HS-5 (cell line): ENCODE measurements around the gene JCAD.

Source experiments
- DNase-seq: peaks from one replicate; pipeline ENCODE4 v3.0.0-alpha.2; 2012; ENCODE audit warnings: low read depth

The JCAD gene

DNA sequence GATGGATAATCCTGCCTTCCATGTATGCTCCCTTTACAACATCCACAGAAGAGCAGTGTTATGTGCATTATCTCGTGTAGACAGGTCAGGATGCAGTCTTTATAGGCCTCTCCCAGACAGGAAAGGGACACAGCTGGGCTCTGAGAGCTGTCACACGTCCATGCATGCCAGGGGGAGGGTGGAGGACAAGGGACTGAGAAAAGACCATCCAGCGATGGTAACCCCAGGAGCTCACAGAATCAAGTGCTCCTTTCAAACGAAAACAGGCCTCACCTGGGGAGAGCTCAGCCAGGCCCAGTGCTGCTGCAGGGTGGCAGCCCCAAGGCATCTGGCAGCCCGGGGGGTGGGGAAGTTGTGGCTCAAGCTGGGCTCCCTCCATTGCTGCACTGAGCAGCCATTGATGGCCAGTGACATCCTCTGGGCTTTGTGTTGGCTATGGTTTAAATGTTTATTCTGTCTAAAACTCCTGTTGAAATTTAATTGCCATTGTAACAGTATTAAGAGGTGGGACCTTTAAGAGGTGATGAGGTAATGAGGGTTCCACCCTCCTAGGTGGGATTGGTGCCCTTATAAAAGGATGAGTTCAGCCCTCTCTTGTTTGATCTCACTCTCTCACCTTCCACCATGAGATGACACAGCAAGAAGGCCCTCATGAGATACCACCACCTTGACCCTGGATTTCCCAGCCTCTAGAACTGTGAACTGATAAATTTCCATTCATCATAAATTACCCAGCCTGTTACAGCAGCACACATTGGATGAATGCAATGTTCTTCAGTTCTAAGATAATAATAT is 15.7 kb downstream of the JCAD start:
- no peak for DNase-seq

- no peak for DNase-seq
Measured at GRCh38 chr10:30042820-30043219, 16.6 kb downstream of the JCAD start.

DNA sequence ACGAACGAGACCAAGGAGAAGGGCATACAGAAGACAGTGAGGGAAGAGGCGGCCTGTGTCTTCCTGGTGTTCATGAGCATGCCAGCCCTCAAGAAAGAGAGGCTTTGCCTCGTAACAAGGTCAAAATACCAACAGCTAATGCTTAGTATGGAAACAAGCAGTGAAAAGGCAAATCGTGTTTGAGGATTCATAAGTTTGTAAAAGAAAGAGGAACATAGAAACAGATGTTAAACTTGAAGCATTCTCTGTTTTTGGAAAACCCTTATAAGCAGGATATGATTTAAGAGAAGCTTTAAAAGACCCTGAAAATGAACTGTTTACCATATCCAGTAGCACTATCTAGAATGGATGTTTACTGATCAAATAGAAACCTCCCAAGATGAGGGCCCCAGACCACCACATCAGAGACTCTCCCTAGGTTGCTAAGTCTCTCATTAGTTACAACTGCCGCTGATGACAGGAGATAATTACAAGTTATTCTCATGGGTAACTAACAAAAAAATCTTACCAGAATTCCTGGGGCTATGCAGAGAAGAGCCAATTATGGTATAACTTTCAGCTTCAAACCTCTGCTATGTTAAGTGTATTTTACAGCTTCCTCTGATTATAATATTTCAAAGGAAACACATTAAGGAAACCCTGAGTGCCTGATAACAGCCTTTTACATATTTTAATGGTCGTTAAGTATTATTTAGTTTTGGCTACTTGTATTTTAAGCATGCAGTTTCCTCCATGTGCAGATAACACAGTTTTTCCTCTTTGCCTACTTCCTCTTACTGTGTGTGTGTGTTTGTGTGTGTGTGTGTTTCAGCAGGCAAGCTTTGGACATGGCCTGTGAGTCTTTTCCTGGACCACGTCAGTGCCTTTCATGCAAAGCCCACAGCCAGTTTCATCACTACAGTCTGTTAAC is 17.9 kb downstream of the JCAD start:
- DNase-seq, result no peak

- DNase-seq, result no peak
Measured at GRCh38 chr10:30040597-30040996, 18.8 kb downstream of the JCAD start.

GRCh38 chr10:30039988-30040387 is 19.4 kb downstream of the JCAD start:
- DNase-seq, result no peak

DNA sequence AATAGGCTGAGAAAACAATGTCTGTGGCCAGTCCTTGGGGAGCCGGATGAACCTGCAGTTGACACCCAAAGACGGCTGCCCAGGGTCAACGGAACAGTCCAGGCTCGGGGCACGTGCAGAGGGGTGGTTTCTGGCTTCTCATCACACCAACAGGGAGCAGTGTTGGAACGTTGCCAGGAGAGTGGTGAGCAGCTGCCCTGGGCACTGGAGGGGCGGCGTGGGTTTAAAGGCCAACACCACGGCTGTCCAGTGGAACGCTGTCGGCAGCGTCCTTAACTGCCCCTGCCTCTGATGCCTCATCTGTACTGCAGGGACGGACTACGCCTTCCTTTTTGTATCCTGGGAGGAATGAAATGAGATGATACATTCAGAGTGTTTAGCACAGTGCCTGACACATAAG is 19.8 kb downstream of the JCAD start:
- no peak for DNase-seq

DNA sequence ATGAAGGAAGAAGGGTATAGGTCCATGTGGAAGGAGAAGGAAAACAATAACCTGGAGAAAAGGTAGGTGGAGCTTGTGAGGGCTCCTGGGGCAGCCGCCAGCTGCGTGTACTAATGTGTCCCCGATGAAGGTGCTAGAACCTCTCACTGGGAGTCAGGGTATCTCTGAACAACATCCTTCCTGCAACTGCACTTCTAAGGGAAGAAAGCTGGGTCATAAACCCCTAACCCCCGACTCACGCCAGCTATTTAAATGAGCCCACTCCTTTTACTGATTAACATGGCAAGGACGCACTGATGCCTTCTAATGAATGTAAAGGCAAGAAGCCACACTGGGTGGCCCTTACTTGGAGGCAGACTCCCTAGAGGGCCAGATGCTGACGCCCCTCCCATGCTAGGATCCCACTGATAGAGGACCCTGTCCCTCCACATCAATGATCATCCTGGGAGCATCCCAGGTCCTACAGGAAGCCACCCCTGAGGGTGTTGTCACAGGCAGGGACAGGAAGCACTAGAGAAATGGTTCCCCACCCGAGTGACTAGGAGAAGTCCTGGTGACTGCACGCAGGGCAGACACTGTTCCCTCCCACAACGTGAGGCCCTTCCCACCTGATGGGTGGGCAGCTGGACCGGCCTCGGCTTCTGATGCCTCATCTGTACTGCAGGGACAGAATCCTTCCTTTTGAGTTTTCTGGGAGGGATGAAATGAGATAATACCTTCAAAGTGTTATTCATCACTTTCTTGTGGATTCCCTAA is 20.4 kb downstream of the JCAD start:
- no peak for DNase-seq

- no peak for DNase-seq
Measured at GRCh38 chr10:30037620-30038336, 21.6 kb downstream of the JCAD start.

GRCh38 chr10:30036811-30037210 is 22.6 kb downstream of the JCAD start:
- no peak for DNase-seq

GRCh38 chr10:30036341-30036740 is 23.0 kb downstream of the JCAD start:
- DNase-seq, result no peak

DNA sequence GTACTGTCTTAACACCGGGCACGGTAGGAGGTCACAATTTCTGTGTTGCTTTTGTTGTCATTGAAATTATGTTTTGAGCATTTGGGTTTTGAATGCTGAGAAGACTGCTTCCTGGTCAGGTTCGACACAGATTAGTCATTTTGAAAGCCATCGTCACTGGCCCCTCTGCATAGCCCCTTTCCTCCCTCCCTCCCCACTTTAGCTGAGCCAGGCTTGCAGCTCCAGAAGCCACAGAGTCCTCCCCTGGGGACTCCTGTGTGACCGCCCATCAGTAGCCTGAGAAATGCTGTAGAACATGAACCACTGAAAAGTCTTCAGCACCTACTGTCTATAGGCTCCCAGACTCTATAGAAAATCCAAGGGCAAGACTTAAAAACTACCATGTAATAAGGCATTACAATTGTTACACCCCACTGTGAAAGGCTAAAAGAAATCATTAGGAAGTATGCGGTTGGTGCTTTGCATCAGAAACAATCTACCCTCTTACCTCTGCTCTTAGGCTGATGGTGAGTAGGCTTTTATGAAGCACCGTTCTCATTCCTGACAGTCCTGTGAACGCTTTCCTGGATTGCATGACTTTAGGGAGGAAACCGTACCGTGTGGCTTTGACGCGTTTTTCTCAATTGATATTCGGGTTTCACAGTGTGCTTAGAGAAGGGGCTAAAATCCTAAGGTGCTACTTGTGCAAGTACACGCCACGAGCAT is 24.8 kb downstream of the JCAD start:
- DNase-seq, result no peak

- DNase-seq, result no peak
Measured at GRCh38 chr10:30032125-30032524, 27.3 kb downstream of the JCAD start.

DNA sequence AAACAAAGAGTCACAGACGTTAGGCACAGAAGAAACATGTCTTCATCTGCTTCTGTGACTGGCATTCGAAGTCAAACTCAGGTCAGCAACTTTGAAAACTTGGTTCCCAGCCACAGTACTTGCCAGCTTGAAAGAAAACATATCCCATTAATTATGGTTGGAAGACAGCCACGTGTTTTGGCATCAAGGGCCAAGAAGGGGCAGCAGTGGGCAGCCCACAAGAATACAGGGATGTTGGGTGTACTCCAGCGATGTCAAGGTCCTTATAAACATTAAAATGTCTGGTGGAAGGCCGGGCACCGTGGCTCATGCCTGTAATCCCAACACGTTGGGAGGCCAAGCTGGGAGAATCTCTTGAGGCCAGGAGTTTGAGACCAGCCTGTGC is 29.5 kb downstream of the JCAD start:
- DNase-seq, result no peak

DNA sequence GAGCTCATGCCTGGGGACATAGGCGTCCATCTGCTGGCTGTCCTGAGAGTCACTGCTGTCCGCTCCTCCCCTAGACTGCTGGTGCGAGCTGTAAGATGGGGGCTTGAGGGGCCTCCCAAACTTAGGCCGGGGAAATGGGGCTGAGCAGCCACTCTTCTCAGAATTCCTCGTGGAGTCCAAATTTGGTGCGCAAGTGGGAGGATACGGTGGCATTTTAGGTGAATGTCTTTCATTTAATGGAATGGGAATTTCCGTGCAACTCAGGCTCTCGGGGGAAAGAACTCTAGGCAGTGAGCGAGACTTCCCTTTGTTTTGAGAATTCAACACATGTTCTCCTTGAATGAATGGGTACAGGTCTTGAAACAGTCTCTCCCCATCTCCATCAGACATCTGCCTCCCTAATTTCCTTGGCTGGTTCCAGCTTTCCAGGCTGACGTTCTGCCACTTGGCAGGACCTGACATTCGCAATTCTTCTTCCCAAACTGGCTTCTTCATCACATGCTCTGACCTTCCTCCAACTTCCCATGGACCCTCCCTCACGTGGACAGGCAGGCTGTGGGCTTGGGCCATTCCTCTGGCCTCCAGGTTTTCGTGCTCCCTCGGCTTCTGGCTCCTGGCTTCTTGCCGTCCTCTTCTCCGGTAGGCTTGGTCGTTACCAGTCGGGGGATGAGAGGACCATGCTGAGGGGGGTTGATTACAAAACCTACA is 30.1 kb downstream of the JCAD start:
- DNase-seq, result no peak

DNA sequence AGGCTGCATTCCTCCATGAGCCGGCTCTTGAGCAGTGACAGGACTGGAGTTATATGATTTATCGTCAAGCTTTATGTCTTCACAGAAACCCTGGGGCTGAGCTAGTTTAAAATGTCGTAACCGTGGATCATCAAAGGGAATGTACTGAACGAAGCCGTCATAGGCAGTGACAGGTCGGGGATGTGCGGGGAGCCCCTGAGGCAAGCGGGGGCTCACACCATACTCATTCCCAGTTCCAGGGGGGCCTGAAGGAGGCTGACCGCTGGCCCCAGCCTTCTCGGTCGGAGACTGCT is 30.7 kb downstream of the JCAD start:
- no peak for DNase-seq

DNA sequence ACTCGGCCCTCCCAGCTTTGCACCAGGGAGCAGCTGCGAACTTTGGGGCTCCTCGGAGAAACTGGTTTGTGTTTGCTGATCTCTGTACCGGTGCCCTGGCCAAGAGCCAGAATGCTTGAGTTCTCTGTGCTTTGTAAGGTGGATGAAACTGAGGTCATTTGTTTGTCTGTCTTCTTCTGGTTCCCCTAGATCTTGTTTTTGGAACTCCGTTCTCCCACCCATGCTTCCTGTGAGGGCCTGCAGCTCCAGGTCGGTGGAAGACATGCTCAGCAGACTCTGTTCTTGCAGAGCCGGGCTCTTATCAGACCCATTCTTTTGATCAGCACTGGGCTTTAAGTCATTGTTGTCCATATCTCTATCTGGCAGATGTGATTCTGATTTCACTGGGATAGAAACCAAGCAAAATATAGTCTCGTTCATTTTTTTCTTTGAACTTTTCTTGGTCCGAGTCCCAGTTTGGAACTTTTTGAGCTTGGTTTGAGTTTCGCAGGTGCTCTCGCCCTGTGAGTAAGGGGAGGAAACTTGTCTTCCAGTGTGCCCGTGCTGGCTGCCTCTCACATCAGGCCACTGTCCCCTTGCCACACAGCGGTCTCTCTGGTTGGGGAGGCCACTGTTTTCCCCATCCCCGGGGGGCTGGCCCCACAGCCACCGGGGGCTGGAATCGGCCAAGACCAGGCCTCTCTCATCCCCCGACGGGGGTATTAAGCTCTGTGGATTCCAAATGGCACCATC is 31.2 kb downstream of the JCAD start:
- DNase-seq, result no peak

GRCh38 chr10:30027057-30028005 is 32.1 kb downstream of the JCAD start:
- no peak for DNase-seq

GRCh38 chr10:30026578-30026977 is 32.8 kb downstream of the JCAD start:
- DNase-seq, result no peak

GRCh38 chr10:30026080-30026479 is 33.3 kb downstream of the JCAD start:
- DNase-seq, result no peak
